Spleen (tissue), 7 donors: Measurements from ENCODE around the gene GAB3.

Source experiments
- CTCF ChIP-seq, 11 experiments: fragments of 200-600 bp in 7 of 11; fragments of 450-650 bp in 4 of 11; sonication (generic) in 4 of 11; IDR thresholded peaks in 8 of 11; conservative IDR thresholded peaks in 3 of 11; 1 replicate in 7 of 11; 2 replicates in 4 of 11; pipeline versions ENCODE4 v1.4.0 to v1.8.0; 2016 to 2021; ENCODE audit warnings: antibody characterized with exemption in 11 of 11, inconsistent platforms in 4 of 11, mild to moderate bottlenecking in 1 of 11
- POLR2AphosphoS5 ChIP-seq, 3 donors: sonication (generic); formaldehyde crosslinking; IDR thresholded peaks; one replicate each; pipeline ENCODE4 v1.5.1; 2017; ENCODE audit warnings: antibody characterized with exemption in 3 of 3
- donor health status: DM: no; HTN: no; CAD: no; lungs with moderate emphysema.
- donor health status: DM: no; HTN: no; CAD: no.
- donor health status: DM: no; HTN: no; CAD: no.

DNA sequence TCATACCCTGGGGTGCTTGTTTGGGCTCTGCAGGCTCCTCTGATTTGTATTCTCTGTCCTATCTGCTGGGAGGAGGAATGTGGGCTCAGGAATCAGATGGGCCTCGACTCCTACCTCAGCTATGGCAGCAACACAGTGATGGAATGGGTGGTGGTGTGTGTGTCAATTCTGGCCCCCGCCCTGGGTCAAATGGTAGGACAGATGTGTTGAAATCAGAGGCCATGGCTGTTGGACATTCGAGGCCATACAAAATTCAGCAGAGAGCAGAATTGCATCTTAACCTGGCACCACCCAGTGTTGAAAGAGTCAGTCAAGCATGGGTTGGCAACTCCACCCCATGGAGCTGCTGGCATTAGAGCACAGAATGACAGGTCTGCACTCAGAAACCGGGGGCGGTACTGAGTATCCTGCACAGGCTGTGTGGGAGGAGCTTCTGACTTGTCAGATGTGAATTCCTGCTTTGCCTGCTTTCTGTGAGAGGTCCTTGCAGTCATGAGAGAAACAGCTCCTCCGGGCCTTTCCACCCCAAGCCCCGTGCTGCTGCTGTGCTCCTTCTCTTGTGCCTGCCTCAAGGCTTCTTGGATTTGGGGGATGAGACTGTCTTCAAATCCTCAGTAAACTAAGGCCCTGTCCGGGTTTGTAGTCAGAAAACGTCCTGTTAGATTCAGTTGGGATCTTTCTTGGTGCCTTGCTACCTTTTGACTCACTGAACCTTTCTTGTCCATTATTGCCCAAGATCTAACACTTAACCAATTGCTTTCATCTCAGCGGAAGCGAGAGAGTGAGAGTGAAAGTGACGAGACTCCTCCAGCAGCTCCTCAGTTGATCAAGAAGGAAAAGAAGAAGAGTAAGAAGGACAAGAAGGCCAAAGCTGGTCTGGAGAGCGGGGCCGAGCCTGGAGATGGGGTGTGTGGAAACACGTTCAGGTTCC is 24.8 kb upstream of the GAB3 start:
- no peak for TF ChIP-seq CTCF (IDR thresholded peaks at IDR 0.05 in 8 of 11, conservative IDR thresholded peaks at IDR 0.05 in 3 of 11)
- TF ChIP-seq POLR2AphosphoS5 (IDR thresholded peaks at IDR 0.05), result no peak
